Muscle layer of duodenum (tissue), 2 donors: ENCODE results near the gene NBL1.

Source experiments
- H3K27ac ChIP-seq: one replicate; pipeline ENCODE4 v1.7.0; 2013; ENCODE audit warnings: mild to moderate bottlenecking, low read length
- H3K27me3 ChIP-seq: one replicate; pipeline ENCODE4 v1.7.0; 2013; ENCODE audit warnings: low read depth, mild to moderate bottlenecking, control low read depth, low read length
- H3K36me3 ChIP-seq, 2 donors: one replicate each; pipeline ENCODE4 v1.7.0; 2013; ENCODE audit warnings: low read length in 2 of 2, control low read depth in 1 of 2, mild to moderate bottlenecking in 1 of 2; ENCODE audit not compliant: insufficient read depth in 2 of 2, control insufficient read depth in 1 of 2
- H3K4me1 ChIP-seq, 2 donors: one replicate each; pipeline ENCODE4 v1.7.0; 2013; ENCODE audit warnings: low read length in 2 of 2, mild to moderate bottlenecking in 2 of 2, control low read depth in 1 of 2, moderate library complexity in 1 of 2; ENCODE audit not compliant: insufficient read depth in 2 of 2, control insufficient read depth in 1 of 2
- H3K4me3 ChIP-seq, 2 donors: one replicate each; pipeline ENCODE4 v1.7.0; 2013; ENCODE audit warnings: low read length in 2 of 2, low read depth in 1 of 2, mild to moderate bottlenecking in 1 of 2
- H3K9me3 ChIP-seq, 2 donors: one replicate each; pipeline ENCODE4 v1.7.0; 2013; ENCODE audit warnings: low read length in 2 of 2, control low read depth in 1 of 2, mild to moderate bottlenecking in 1 of 2; ENCODE audit not compliant: control insufficient read depth in 1 of 2
- donor health status: healthy.

Gene NBL1

GRCh38 chr1:19689085-19689757, 45.1 kb downstream of the NBL1 start:
- peaks cover 0 to 7% of the 10 kb centered on the region in 2 donors for H3K9me3 ChIP-seq
- H3K27me3 ChIP-seq, result no peaks in the 10 kb centered on the region
- peaks cover 3 to 45% of the 10 kb centered on the region in 2 donors for H3K36me3 ChIP-seq
- no peaks in the 10 kb centered on the region for H3K4me1 ChIP-seq
- no peak overlapping the region for H3K27ac ChIP-seq
- no peak overlapping the region for H3K4me3 ChIP-seq

- peaks cover 0 to 7% of the 10 kb centered on the region in 2 donors for H3K9me3 ChIP-seq
- H3K27ac ChIP-seq, result no peak overlapping the region
- H3K36me3 ChIP-seq, result peaks cover 0 to 46% of the 10 kb centered on the region in 2 donors
- H3K4me1 ChIP-seq, result no peaks in the 10 kb centered on the region
- no peak overlapping the region for H3K4me3 ChIP-seq
- H3K27me3 ChIP-seq, result no peaks in the 10 kb centered on the region
Observed at GRCh38 chr1:19689856-19690255, 45.7 kb downstream of the NBL1 start.

GRCh38 chr1:19690342-19690741, 46.2 kb downstream of the NBL1 start:
- Histone ChIP-seq H3K4me3 (no peak overlapping the region), H3K9me3 (peaks cover 0 to 7% of the 10 kb centered on the region in 2 donors), H3K36me3 (peaks cover 0 to 51% of the 10 kb centered on the region in 2 donors), H3K27ac (no peak overlapping the region), H3K27me3 (no peaks in the 10 kb centered on the region), H3K4me1 (no peaks in the 10 kb centered on the region)

- Histone ChIP-seq H3K27me3 (no peaks in the 10 kb centered on the region), H3K36me3 (peaks cover 0 to 51% of the 10 kb centered on the region in 2 donors), H3K4me1 (no peaks in the 10 kb centered on the region), H3K4me3 (no peak overlapping the region), H3K9me3 (peaks cover 0 to 2% of the 10 kb centered on the region in 2 donors), H3K27ac (no peak overlapping the region)
Observed at GRCh38 chr1:19694298-19694697, 50.2 kb downstream of the NBL1 start.

DNA sequence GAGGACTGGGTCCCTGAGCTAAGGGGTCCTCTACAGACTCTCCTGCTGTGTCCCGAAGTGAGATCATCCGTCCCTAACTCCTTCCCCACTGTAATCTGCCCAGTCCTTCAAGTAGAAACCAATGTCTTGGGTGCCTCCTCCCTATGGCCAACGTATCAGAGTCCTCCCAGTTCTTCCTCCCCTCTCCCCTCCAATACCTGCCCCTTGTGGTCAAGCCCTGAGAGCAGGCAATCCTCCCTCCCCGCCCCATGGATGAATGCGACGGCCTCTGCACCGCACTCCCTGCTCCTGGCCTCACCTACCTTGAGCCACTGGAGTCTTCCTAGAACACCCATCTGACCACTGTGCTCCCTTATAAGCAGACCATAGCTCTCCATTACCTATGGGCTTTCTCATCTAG, 51.7 kb downstream of the NBL1 start:
- H3K4me1 ChIP-seq, result no peaks in the 10 kb centered on the region
- H3K27ac ChIP-seq, result no peak overlapping the region
- no peaks in the 10 kb centered on the region for H3K27me3 ChIP-seq
- H3K36me3 ChIP-seq, result peaks cover 0 to 54% of the 10 kb centered on the region in 2 donors
- H3K4me3 ChIP-seq, result no peak overlapping the region
- H3K9me3 ChIP-seq, result no peaks in the 10 kb centered on the region

DNA sequence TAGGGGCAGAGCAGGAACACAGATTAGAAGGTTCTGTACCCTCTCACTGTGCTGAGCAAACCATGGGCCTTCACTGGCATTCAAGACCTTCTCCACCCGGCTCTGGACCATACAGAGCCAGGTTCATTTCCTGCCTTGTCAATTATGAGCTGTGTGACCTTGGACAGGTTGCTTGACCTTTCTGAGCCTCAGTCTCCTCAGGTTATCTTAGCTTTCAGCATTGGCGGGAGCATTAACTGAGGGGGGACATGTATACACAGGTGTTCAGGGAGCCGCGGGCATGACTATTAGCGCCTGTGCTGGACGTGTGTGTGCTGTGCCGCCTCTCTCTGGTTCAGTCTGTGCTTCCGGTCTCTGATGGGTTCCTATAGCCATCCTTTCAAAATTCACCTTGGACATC, 52.7 kb downstream of the NBL1 start:
- H3K27ac ChIP-seq, result no peak overlapping the region
- H3K9me3 ChIP-seq, result no peaks in the 10 kb centered on the region
- no peaks in the 10 kb centered on the region for H3K27me3 ChIP-seq
- H3K4me1 ChIP-seq, result no peaks in the 10 kb centered on the region
- H3K4me3 ChIP-seq, result no peak overlapping the region
- H3K36me3 ChIP-seq, result peaks cover 0 to 46% of the 10 kb centered on the region in 2 donors

GRCh38 chr1:19698181-19698580, 54.1 kb downstream of the NBL1 start:
- no peaks in the 10 kb centered on the region for H3K27me3 ChIP-seq
- H3K36me3 ChIP-seq, result peaks cover 0 to 43% of the 10 kb centered on the region in 2 donors
- H3K4me3 ChIP-seq, result no peak overlapping the region
- H3K9me3 ChIP-seq, result no peaks in the 10 kb centered on the region
- no peaks in the 10 kb centered on the region for H3K4me1 ChIP-seq
- no peak overlapping the region for H3K27ac ChIP-seq

GRCh38 chr1:19700079-19700777, 56.1 kb downstream of the NBL1 start:
- Histone ChIP-seq H3K9me3 (no peaks in the 10 kb centered on the region), H3K27me3 (no peaks in the 10 kb centered on the region), H3K27ac (no peak overlapping the region), H3K4me1 (peaks cover 0 to 4% of the 10 kb centered on the region in 2 donors), H3K4me3 (no peak overlapping the region), H3K36me3 (peaks cover 0 to 24% of the 10 kb centered on the region in 2 donors)

GRCh38 chr1:19703280-19703679, 59.2 kb downstream of the NBL1 start:
- H3K9me3 ChIP-seq, result no peaks in the 10 kb centered on the region
- no peak overlapping the region for H3K4me3 ChIP-seq
- peaks cover 0 to 4% of the 10 kb centered on the region in 2 donors for H3K4me1 ChIP-seq
- peaks cover 0 to 17% of the 10 kb centered on the region in 2 donors for H3K36me3 ChIP-seq
- no peak overlapping the region for H3K27ac ChIP-seq
- H3K27me3 ChIP-seq, result no peaks in the 10 kb centered on the region

GRCh38 chr1:19704247-19705113, 60.4 kb downstream of the NBL1 start:
- H3K27me3 ChIP-seq, result no peaks in the 10 kb centered on the region
- H3K4me1 ChIP-seq, result peaks cover 0 to 4% of the 10 kb centered on the region in 2 donors
- peaks cover 0 to 15% of the 10 kb centered on the region in 2 donors for H3K36me3 ChIP-seq
- no peaks in the 10 kb centered on the region for H3K9me3 ChIP-seq
- no peak overlapping the region for H3K4me3 ChIP-seq
- no peak overlapping the region for H3K27ac ChIP-seq

DNA sequence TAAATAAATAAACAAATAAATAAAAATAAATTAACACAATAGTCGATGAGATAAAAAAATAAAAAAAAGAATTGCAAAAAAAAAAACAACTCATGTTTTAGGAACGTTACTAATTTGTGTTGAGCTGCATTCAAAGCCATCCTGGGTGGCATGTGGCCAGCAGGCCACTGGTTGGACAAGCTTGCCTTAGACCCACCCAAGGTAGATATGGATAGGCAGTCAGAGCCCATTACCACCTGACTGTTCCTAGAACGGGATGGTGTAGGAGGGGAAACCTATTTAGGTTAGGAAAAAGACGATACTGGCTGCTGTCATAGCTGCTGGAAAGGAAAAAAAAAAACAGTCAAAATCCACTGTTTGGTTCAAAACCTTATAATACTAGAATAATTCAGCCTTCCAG, 61.4 kb downstream of the NBL1 start:
- H3K4me3 ChIP-seq, result no peak overlapping the region
- peaks cover 0 to 8% of the 10 kb centered on the region in 2 donors for H3K36me3 ChIP-seq
- no peaks in the 10 kb centered on the region for H3K9me3 ChIP-seq
- no peaks in the 10 kb centered on the region for H3K27me3 ChIP-seq
- peaks cover 0 to 4% of the 10 kb centered on the region in 2 donors for H3K4me1 ChIP-seq
- no peak overlapping the region for H3K27ac ChIP-seq
